ENCODE data around the gene TIGD3.

DNA sequence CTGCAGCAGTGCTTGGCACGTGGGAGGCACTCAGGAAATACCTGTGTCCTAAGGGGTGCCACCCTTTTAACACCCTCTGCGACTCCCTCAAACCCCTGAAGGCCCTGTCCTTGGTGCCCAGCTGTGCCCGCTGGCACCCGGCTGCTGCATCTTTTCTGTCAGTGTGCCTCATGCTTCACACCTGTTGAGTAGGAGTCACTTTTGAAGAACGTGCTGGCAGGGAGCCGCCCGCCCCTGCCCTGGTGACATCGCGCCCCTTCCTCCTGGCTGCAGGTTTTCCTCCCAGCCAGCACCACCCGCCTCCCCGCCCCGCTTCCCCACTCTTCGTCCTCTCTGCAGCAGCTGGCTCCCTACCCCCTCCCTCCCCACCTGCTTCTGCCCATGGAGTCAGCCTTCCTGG lies 49.7 kb downstream of the TIGD3 start:
- no peak for TF ChIP-seq EZH2 (IDR thresholded peaks at IDR 0.05; ENCODE audit: borderline replicate concordance, low read length)
- TF ChIP-seq, protein P1, sequence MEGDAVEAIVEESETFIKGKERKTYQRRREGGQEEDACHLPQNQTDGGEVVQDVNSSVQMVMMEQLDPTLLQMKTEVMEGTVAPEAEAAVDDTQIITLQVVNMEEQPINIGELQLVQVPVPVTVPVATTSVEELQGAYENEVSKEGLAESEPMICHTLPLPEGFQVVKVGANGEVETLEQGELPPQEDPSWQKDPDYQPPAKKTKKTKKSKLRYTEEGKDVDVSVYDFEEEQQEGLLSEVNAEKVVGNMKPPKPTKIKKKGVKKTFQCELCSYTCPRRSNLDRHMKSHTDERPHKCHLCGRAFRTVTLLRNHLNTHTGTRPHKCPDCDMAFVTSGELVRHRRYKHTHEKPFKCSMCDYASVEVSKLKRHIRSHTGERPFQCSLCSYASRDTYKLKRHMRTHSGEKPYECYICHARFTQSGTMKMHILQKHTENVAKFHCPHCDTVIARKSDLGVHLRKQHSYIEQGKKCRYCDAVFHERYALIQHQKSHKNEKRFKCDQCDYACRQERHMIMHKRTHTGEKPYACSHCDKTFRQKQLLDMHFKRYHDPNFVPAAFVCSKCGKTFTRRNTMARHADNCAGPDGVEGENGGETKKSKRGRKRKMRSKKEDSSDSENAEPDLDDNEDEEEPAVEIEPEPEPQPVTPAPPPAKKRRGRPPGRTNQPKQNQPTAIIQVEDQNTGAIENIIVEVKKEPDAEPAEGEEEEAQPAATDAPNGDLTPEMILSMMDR (IDR thresholded peaks at IDR 0.05; ENCODE audit: low read length) = no peak
